Activated CD8-positive, alpha-beta memory T cell treated with anti-CD3 and anti-CD28 coated beads, Interleukin-2, amount 50 U/mL, for 4 hours (primary cell): ENCODE data around the gene OR2A7.
"Not testable (repeated sequence)": the region's sequence is repeated elsewhere in the genome, so short reads cannot be mapped to it uniquely, and the experiment has no call there.

Experiments
- DNase-seq: peaks from one replicate; pipeline ENCODE4 v3.0.0-alpha.2; 2020

The OR2A7 gene, protein sequence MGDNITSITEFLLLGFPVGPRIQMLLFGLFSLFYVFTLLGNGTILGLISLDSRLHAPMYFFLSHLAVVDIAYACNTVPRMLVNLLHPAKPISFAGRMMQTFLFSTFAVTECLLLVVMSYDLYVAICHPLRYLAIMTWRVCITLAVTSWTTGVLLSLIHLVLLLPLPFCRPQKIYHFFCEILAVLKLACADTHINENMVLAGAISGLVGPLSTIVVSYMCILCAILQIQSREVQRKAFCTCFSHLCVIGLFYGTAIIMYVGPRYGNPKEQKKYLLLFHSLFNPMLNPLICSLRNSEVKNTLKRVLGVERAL

GRCh38 chr7:144264692-144265091 is at the start of gene OR2A7:
OR2A7 (minus strand) TSS chr7:144264792; CDS start chr7:144259628, 5,164 bp downstream.
- DNase-seq: not testable (repeated sequence)

GRCh38 chr7:144311872-144312469 is 47.4 kb upstream of the OR2A7 start, which contains the start of gene OR2A1:
OR2A1 (plus strand) TSS chr7:144312419; CDS start chr7:144318125, 5,706 bp downstream.
- DNase-seq: not testable (repeated sequence)

- not testable (repeated sequence) for DNase-seq
These were observed 46.6 kb upstream of the OR2A7 start for GRCh38 chr7:144311218-144311617.

- not testable (repeated sequence) for DNase-seq
These were observed 45.1 kb upstream of the OR2A7 start for GRCh38 chr7:144309702-144310101.

DNA sequence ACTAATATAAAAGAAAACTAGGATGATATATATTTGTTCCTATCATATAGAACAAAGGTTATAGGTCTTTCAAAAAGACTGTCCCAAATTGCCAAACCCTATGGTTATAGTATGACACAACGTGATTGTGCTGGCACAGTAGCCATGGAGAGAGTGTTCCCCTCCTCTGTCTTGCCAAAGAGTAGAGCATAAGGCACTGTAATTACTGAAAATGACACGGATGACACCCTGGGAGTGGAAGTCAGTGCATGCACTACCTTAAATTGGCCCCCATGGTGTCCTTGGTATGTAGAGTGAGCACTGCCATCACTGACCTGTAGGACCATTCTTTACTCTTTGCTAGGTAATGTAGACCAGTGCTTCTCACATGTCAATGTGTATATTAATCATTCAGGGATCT is 40.6 kb upstream of the OR2A7 start:
- not testable (repeated sequence) for DNase-seq

DNA sequence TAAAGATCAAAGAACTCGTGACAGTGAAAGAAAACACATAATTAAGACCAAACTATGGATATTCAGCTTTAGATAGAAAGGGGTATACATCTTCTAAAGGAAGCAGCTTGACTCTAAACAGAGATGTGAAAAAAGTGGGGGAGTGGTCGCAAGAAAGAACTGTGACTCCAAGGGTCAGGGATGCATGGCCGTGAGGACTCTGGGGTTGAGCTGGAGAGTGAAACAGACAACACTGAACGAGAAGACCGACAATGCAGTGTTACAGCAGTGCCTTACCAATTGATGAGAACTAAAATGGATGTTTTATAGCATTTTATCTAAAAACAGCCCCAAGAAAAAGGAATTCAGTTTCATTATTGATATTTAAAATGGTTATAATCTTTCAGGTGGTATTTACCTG is 39.0 kb upstream of the OR2A7 start:
- DNase-seq: not testable (repeated sequence)

DNA sequence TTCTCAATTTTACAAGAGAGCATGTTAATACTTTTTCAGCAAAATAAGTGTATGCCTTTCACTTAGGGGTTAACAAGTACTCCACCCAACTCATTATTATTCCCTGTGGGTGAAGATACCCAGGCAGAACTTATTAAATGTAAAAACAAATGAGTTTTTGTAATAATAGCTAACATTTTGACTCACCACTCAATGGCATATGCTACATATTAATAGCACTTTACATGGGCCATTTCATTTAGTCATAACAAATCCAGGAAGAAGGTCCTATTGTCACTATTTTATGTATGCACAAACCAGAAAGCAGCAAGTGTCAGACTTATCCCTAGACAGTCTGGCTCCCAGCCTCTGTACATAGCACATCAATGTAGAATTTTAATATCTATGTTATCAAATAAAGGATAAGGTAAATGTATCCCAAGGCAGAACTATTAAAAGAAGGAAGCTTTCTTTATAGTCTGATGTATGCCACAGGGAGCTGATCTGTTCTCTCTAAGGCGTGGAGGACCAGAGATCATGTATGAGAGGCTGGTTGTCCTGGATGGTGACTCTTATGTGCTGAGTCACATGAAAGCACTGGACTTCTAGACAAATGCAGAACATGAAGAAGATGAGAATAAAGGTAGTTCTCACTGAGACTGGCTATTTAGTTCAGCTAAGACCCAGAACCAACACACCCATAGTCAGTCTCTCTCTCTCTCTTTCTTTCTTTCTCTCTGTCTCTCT is 38.1 kb upstream of the OR2A7 start:
- not testable (repeated sequence) for DNase-seq

GRCh38 chr7:144293794-144294499 is 29.4 kb upstream of the OR2A7 start:
- DNase-seq: not testable (repeated sequence)

- DNase-seq: not testable (repeated sequence)
These were observed 28.0 kb upstream of the OR2A7 start for GRCh38 chr7:144292384-144293161.

GRCh38 chr7:144291607-144292006 is 27.0 kb upstream of the OR2A7 start:
- DNase-seq: not testable (repeated sequence)

DNA sequence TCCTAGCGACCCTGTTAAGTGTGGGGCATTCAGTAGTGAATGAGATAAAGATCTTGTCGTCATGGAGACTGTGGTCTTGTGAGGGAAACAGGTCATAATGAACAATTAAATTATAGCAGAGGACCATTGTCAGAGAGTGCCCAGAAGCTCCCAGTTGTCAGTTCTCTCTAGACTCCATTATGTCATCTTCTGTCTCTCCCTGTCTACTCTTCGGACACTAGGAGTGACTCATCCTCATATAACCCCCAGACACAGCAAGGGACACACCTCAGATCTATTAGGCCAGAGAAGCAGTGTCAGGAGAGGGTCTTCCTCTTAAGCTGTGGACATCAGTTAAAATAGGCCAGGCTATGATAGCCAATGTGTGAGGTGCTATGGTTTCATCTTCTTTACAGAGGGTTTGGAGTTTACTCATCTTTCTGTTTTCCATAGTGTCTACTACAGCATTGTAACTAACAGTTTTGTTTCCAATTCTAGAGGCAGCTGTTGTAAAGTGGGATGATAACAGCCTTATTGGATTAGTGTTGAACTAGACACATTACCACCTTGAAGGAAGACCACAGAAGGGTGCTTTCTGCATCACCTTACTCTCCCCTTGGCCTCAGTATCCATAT is 22.7 kb upstream of the OR2A7 start:
- not testable (repeated sequence) for DNase-seq

DNA sequence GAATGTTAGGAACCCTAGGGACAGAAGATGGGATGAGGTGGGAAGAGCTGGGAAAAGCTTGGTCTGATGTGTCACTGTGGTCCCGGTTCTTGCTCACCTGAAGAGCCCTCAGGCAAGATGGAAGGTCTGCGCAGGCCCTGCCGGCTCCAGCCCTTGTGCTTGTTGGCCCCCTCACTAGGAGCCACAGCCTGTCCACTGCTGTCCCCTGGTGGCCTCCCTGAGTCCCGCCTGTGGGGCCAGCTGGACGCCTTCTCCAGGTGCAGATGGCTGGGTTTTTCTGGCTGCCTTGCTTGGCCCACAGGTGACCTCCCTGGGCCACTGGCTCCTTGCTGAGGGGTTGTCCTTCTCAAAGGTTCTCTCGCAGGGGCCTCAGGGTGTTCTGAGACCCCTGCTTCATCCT is 19.1 kb upstream of the OR2A7 start:
- DNase-seq: not testable (repeated sequence)

- DNase-seq: not testable (repeated sequence)
These were observed 17.9 kb upstream of the OR2A7 start for GRCh38 chr7:144282490-144282889.

GRCh38 chr7:144281981-144282380 is 17.4 kb upstream of the OR2A7 start:
- DNase-seq: not testable (repeated sequence)

GRCh38 chr7:144280010-144280409 is 15.4 kb upstream of the OR2A7 start:
- not testable (repeated sequence) for DNase-seq

GRCh38 chr7:144275281-144275680 is 10.7 kb upstream of the OR2A7 start:
- DNase-seq: not testable (repeated sequence)

DNA sequence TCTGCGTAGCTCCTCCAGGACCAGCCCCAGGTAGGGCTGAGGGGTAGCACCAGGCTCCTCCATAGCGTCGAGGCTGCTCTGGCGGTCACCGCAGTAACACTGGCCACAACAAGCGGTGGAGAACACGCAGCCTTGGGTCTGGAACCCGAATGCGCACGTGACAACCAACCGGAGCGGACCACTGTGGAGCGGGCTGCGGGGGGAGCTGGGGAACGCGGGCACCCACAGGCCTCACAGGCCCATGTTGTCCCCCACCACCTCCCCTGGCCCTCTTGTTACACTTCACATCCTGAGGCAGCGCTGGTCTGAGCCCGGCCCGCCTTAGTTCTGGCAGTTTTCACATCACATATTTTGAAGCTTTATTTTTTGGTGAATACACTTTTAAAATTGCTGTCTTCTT is 4.6 kb upstream of the OR2A7 start, which contains the start of gene CTAGE8:
Gene CTAGE8 (minus strand): TSS at position 101 of the 400 bp plus-strand sequence. CDS start 38 bp downstream, at position 63.
- DNase-seq: not testable (repeated sequence)

DNA sequence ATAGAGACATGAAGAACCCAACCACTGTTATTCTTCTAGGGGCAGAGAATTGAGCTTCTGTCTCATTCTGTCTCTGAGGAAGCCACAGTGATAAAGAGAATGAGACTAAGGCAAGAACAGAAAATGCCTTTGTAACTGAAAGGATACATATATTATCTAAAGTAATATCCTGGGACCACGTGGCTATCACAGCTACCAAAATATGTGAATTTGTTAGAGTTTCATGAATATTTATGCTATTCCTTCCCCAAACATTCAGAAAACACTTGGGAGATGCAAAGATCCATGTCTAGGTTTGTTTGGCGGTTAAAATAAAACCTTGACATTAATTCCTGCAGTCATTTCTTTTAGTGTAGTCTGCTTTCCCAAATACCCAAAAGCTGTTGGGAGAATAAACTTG is 2.5 kb downstream of the OR2A7 start:
- not testable (repeated sequence) for DNase-seq

GRCh38 chr7:144259067-144259466 is 5.5 kb downstream of the OR2A7 start:
- not testable (repeated sequence) for DNase-seq

DNA sequence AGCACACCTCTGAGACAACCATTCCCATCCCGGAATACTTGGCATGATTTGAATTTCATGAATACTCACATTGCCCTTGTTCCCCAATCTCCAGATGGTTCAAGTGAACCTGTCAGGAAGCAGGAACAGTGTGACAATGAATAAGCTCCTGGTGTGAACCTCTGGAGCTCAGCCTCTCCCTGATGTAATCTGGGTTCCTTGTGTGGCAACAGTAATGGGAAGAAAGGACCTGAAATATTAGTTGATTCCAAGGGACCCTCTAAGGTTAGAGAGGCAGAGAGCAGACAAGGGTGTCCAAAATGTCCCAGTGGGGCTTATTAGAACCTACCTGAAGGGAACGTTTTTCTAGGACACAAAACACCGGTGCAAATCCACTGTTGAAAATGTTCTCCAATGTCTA is 8.5 kb downstream of the OR2A7 start:
- no peak for DNase-seq

GRCh38 chr7:144255471-144255897 is 9.1 kb downstream of the OR2A7 start:
- DNase-seq: no peak
